SKM-1 (cell line): Measurements from ENCODE around the gene PSMB2.

Source experiments
- DNase-seq: peaks from one replicate; lab custom pipeline; 2025; ENCODE audit not compliant: unreplicated experiment; lab: John Stamatoyannopoulos, UW

The PSMB2 gene

GRCh38 chr1:35557611-35558373, 83.5 kb downstream of the PSMB2 start, which contains the start of gene NCDN:
Gene NCDN, plus strand, starts transcription at chr1:35557799. Its CDS starts 392 bp downstream, at chr1:35558191.
- peak; percentile 91 for DNase-seq

GRCh38 chr1:35557118-35557610, 84.2 kb downstream of the PSMB2 start, which contains the start of gene KIAA0319L:
Gene KIAA0319L, minus strand, starts transcription at chr1:35557403. Its CDS starts 2,912 bp downstream, at chr1:35554491.
- DNase-seq = peak; percentile 85

- no peak for DNase-seq
Observed at GRCh38 chr1:35556484-35557117, 84.7 kb downstream of the PSMB2 start.

- DNase-seq = no peak
Observed at GRCh38 chr1:35555601-35556477, 85.5 kb downstream of the PSMB2 start.

- no peak for DNase-seq
Observed at GRCh38 chr1:35555212-35555584, 86.1 kb downstream of the PSMB2 start.

- DNase-seq = no peak
Observed at GRCh38 chr1:35554266-35555211, 86.8 kb downstream of the PSMB2 start.

- no peak for DNase-seq
Observed at GRCh38 chr1:35553851-35554250, 87.5 kb downstream of the PSMB2 start.
